PFSK-1 (cell line): ENCODE data around the gene ARHGEF10L.

Experiments used
- POLR2AphosphoS5 ChIP-seq: IDR thresholded peaks from 2 replicates; pipeline ENCODE4 v1.6.1; 2012; ENCODE audit warnings: low read depth, mild to moderate bottlenecking, control low read depth, low read length, moderate library complexity
- REST ChIP-seq, 2 experiments: IDR thresholded peaks; 2 replicates each; pipeline versions ENCODE4 v1.6.1 to v1.8.0; 2011 to 2012; ENCODE audit warnings: low read depth in 2 of 2, low read length in 2 of 2, control low read depth in 1 of 2, inconsistent platforms in 1 of 2, mild to moderate bottlenecking in 1 of 2, moderate library complexity in 1 of 2; ENCODE audit not compliant: insufficient read depth in 1 of 2

DNA sequence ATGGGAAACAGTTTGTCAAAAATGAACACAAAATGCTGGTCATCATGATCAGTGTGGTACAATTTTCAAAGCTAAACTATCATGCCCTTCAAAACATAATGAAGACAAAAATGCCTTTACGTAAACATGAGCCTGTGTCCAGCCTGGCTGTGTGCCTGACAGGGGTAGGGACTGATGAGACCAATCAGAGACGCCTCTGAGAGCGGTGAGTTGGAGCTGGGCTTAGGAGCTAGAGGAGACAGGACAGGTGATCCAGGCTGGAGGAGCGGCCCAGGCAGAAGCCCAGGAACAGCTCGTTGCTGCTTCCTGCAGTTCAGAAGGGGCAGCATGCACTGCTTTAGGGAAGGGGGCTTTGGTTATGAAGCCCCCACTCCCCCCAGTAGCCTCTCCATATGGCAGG lies 70.0 kb downstream of the ARHGEF10L start:
- no peak for TF ChIP-seq REST (IDR thresholded peaks at IDR 0.05; ENCODE audit: insufficient read depth in 1 of 2, low read depth in 2 of 2, low read length in 2 of 2)
- TF ChIP-seq POLR2AphosphoS5, result no peak
